GM12865 (cell line): Measurements from ENCODE around the gene FGF5.

Source experiments
- DNase-seq: peaks from one replicate; pipeline ENCODE4 v3.0.0; 2010; ENCODE audit warnings: low read depth
- H3K4me3 ChIP-seq: 2 replicates; pipeline ENCODE4 v1.5.1; 2011; ENCODE audit warnings: mild to moderate bottlenecking, low read depth, low read length, control low read depth
- TF ChIP-seq, protein P1 (sequence below): IDR thresholded peaks from 2 replicates; pipeline ENCODE4 v1.5.1; 2011; ENCODE audit warnings: low read length, control low read depth, low read depth, inconsistent platforms; ENCODE audit not compliant: insufficient read depth; ENCODE audit errors: missing control alignments

FGF5 gene

DNA sequence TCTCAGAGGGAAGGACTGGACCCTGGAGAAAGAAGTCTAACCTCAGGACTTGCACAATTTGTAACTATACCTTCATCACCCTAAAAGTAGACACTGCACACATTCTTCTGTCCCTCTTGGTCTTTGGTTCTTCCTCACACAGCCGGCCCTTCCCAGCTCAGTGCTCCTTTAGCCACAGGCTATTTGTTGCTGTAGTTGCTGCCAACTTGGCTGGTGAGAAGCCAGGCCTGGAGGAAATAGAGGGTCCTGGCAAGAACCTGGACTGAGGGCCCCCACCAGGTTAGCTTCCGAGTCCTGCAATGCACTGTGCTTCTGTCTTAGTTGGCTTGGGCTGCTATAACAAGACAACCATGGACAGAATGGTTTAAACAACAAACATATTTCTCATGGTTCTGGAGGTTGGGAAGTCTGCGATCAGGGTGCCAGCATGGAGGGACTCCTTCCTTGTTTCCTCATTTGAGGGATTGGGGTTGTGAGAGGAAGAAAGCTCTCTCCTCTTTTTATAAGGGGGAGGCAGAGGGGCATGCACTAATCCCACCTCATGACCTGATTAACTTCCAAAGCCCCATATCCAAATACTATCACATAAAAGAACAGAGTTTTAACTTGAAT, 4.4 kb upstream of the FGF5 start:
- H3K4me3 ChIP-seq, result no peak overlapping the region
- DNase-seq, result no peak
- TF ChIP-seq, protein P1, sequence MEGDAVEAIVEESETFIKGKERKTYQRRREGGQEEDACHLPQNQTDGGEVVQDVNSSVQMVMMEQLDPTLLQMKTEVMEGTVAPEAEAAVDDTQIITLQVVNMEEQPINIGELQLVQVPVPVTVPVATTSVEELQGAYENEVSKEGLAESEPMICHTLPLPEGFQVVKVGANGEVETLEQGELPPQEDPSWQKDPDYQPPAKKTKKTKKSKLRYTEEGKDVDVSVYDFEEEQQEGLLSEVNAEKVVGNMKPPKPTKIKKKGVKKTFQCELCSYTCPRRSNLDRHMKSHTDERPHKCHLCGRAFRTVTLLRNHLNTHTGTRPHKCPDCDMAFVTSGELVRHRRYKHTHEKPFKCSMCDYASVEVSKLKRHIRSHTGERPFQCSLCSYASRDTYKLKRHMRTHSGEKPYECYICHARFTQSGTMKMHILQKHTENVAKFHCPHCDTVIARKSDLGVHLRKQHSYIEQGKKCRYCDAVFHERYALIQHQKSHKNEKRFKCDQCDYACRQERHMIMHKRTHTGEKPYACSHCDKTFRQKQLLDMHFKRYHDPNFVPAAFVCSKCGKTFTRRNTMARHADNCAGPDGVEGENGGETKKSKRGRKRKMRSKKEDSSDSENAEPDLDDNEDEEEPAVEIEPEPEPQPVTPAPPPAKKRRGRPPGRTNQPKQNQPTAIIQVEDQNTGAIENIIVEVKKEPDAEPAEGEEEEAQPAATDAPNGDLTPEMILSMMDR, result no peak

DNA sequence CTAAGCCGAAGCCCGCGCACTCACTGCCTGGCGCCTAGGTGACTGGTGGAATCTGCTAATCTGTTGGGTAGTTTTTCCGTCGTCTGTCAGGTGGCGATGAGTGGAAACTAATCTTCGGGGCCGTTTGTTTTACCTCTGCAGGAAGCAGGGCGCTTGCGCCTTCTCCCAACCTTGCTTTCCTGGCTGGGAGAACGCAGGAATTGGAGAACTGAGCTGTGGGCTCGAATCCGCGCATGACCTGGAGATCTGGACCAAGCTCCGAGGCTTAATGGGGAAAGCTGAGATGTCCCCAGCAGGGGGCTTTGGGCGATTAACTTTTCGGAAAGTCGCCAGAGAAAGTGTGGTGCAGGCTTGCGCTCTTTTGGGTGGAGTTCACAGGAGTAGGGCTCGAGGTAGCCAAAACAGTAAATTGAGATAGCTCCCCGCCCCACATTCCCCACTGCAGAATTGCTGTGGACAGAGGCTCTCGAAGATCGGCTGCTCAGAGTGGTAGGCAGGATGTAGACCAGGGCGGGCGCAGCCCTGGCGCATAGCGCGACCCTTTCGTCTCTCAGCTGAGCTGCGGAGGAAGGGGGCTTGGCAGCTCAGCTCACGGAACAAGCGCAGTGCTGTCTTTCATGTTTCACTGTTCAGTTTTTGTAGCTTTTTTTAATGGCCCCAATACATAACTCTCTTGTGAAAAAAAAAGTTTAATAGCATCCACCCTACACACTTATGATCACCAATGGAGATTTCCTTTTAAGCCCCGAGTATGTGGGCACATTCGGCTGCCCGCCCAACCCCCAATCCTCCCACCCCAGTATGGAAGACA, 2.7 kb upstream of the FGF5 start:
- no peak for DNase-seq
- TF ChIP-seq, protein P1, result no peak
- no peak overlapping the region for H3K4me3 ChIP-seq

GRCh38 chr4:80264352-80264647, 2.2 kb upstream of the FGF5 start:
- no peak for DNase-seq
- TF ChIP-seq, protein P1, result no peak
- H3K4me3 ChIP-seq, result no peak overlapping the region

DNA sequence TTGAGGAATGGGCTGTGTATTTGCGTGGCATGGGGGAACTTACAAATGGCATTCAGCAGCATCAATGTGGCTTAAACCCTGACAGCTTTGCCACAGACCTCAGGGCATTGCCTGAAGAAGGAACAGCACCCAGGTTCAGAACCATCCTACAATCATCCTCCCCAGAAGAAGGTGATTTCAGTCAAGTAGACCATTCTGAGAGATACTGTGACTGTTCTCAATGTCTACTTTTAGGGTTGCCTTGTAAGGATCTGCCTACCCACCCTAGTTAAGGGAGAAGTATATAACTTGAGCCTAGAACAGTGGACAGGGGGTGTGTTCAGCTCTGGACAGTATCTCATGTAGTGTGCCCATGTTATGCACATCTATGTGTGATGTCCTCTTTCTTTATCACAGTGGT, 1.6 kb upstream of the FGF5 start:
- no peak for DNase-seq
- TF ChIP-seq, protein P1, result no peak
- H3K4me3 ChIP-seq, result no peak overlapping the region

- H3K4me3 ChIP-seq, result no peak overlapping the region
- no peak for DNase-seq
- TF ChIP-seq, protein P1, result no peak
Measured at GRCh38 chr4:80265571-80266252, 752 bp upstream of the FGF5 start.

DNA sequence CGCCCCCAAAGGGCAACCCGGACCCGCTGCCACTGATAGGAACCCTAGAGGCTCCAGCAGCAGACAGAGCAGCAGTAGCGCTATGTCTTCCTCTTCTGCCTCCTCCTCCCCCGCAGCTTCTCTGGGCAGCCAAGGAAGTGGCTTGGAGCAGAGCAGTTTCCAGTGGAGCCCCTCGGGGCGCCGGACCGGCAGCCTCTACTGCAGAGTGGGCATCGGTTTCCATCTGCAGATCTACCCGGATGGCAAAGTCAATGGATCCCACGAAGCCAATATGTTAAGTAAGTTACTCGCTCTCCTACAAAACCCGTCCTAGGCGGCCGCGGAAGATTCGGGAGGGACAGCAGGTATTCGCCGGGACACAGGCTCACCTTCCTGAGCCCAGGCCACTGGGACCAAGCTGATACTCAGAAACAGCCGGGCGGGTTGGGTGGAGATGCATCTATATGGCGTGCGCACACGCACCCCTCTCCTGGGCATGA, 477 bp downstream of the FGF5 start:
- no peak for DNase-seq
- H3K4me3 ChIP-seq, result no peak overlapping the region
- TF ChIP-seq, protein P1, result no peak
